ENCODE measurements around the gene OAT.

Gene OAT

DNA sequence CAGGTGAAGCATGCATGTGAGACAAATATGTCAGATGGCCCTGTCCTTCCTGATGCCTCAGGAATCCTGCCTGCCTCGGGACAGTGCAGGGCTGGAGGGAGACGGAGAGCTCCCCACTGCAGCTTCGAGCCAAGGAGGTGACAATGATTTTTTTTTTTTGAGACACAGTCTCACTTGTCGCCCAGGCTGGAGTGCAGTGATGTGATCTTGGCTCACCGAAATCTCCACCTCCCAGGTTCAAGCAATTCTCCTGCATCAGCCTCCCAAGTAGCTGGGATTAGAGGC is 68.8 kb downstream of the OAT start:
- DNase-seq, result no peak

DNA sequence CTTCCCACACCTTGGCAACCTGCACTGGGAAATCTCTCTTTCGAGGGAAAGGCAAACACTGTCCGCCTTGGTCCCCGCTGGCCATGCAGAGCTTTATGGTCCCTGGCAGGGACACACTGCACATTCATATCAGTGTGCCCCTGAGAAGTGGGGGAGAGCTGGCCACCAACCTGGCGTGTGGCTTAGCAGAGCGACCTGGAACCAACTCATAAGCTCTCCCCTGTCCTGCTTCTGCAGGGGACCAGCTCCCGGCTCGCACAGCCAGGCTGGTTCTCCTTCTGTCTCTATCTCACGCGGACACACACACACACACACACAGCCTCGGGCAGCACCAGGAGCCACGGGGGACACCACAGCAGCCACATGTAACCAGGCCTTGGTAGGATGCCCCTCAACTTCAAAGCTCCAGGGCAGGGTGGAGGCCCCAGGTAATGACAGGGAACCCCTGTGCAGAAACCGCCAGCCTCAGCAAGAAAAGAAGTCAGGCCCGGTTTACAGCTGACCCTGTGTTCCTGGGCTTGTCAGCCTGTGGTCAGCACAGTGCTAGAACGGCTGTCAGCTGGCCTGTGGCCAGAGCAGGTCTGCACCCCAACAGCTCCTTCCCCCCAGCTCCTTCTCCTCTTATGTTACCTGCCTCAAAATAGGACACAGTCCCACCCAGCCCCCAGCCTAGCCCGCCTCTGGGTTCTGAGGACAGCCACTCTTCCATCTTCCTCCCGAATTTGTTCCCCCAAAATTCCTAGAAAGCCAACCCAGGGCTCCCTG is 69.3 kb downstream of the OAT start:
- DNase-seq, result no peak

DNA sequence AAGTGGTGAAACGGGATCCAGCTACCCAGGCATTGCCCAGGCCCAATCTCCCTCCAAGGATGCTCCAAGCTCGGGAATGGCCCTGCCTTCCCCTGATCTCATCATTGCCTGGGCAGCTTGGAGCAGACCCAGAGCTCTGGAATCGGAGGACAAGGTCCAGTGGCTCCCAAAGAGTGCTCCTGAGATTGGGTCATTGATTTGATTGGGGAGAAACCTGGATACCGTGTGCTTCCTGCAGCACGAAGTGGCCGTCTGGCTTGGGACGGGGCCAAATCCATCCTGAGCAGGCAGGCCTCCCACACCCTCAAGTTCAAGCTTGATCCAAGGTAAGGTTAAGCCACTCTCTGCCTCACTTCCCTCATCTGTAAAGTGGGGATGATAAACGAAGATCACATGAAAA is 69.9 kb downstream of the OAT start:
- no peak for DNase-seq

DNA sequence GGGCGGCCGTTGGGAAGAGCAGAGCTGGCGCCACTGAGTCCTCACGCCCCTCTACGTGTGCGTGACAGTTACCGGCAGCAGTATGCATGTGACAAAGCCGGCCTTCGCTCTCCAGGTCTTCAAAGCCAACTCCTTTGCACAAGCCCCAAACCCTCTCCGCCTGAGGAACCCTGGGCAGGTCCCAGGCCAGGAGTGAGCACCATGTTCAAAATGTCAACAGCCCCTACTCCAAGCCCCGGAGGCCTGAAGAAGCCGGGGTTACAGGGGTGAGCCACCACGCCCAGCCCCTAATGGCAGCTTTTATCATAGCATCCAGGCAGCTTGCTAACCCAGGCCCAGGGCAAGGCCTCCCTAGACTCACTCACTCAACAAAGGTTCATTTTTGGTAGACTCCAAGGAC is 70.8 kb downstream of the OAT start:
- DNase-seq, result no peak
